HG02970 (cell line): ENCODE data around the gene VGLL3.
"Not testable (repeated sequence)": the region's sequence is repeated elsewhere in the genome, so short reads cannot be mapped to it uniquely, and the experiment has no call there.

Source experiments
- ATAC-seq: cut with Tn5 transposase; IDR thresholded peaks from one replicate; pipeline ENCODE4 v1.9.1; 2021; ENCODE audit warnings: mild to moderate bottlenecking, moderate library complexity, moderate number of reproducible peaks; ENCODE audit not compliant: unreplicated experiment, low FRiP score

Gene VGLL3

GRCh38 chr3:86990012-86990733 is 776 bp downstream of the VGLL3 start:
- no peak for ATAC-seq

DNA sequence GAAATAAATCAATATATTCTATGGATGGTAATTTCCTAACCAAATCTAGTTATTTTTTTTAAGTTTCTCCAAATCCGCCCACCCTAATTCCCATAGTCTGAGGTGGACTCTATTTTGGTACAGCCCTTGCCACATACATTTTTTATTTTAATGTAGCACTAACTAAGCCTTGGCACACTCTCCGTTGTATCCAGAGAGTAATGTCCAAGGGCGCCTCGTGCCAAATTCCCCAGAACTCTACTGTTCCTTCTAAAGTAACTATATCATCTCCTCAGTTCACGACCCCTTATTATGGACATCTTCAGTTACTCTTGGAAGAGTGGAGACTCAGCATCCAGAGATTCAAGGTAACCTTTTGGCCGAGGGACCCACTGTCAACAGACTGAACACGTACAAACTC is 1.3 kb downstream of the VGLL3 start:
- no peak for ATAC-seq

- ATAC-seq, result no peak
Observed at GRCh38 chr3:86989006-86989405, 1.9 kb downstream of the VGLL3 start.

DNA sequence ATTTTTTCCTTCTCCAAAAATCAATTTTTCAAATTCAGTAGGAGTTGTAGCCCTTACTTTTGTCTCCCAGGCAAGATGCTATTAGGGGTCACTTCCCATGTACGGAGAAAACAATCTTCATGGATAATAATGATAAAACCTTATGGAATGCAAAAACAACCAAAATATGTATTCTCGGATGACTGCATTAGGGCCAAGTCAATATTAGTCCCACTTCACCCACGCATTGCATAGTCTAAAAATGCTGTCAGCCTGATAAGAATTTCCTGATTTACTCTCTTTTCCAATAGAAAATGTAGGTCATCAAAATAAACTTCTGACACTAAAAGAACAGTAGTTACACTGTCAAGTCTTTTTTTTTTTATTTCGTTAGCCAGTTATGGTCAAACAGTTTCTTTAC is 2.7 kb downstream of the VGLL3 start:
- ATAC-seq, result no peak

- no peak for ATAC-seq
Observed at GRCh38 chr3:86987421-86987715, 3.6 kb downstream of the VGLL3 start.

- no peak for ATAC-seq
Observed at GRCh38 chr3:86986671-86987420, 4.1 kb downstream of the VGLL3 start.

DNA sequence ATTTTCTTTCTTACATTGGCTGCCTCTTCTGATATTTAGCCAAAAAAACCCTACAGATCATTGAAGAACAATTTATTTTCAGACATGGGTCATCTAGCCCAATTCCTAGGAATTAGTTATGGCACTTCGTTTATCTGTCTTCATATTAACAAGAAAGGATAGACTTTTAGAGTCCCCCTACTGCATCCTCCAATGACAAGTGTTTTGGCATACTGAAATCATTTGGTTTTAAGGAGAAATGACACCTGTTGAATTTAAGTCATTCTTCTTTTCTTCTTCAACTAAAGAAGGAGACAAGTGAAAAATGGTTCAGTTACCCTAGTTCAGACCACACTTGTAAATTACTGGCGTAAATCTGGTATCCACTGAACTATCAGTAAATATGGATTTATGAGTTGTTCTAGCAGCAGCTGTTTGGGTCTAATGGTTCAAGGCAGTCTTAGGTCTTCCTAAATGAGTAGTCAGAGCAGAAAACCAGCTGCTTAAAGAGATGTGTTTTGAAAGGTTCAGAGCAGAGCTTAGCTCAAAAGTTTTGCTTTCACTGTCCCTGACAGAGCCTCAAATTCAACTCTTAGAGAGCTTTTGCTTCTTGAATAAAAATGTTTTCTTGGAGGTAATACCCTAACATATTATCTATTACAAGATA is 5.6 kb downstream of the VGLL3 start:
- no peak for ATAC-seq

DNA sequence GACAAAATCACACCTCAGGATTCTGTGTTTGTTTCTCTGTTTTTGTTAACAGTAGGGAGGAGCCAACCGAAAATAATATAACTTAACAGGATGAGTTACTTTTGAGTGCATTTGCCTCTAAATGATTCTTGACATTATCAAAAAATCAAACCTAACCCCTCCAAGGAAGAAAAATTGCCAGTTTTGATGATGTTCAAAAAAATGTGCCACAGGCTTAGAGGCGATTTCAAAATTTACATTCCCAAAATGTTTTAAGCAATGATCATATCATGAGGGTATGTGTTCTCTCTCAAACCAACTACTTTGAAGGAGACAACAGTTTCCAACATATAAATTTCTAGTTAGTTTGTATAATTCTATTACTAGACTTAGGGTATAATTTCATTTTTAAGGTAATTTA is 6.7 kb downstream of the VGLL3 start:
- no peak for ATAC-seq

DNA sequence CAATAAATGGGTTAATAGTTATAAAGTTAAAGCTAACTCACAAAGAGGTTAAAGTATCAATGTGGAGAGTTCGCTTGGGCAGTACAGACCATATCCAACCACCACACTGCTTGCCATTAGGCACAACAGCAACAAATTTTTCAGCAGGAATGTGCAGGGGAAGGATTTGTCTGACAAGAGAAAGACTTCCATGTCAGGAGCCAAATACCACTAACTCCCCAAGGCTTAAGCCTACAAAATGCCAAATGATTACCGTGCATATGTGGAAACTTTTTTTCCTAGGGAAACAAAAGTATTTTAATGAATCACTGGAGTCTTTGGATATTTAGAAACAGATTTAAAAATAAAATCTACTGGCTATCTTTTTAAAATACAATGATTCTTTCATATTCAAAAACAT is 8.1 kb downstream of the VGLL3 start:
- ATAC-seq, result no peak

- ATAC-seq, result no peak
Observed at GRCh38 chr3:86978111-86978551, 12.8 kb downstream of the VGLL3 start.

DNA sequence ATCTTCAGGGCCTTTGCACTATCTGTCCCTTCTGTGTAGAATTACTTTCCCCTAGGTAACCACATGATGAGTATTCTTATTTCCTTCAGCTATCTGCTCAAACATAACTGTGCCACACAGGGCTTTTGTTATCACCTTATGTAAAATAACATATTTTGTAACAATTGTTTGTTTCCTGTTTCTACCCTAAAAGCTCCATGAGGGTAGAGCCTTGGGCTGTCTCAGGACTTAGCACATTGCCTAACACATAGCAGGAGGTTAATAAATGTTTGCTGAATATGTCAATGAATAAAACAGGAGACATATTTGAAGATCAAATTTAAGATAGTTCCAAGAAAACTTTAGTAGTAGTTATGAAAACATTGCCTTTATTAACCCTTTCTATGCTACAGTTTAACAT is 14.7 kb downstream of the VGLL3 start:
- no peak for ATAC-seq

DNA sequence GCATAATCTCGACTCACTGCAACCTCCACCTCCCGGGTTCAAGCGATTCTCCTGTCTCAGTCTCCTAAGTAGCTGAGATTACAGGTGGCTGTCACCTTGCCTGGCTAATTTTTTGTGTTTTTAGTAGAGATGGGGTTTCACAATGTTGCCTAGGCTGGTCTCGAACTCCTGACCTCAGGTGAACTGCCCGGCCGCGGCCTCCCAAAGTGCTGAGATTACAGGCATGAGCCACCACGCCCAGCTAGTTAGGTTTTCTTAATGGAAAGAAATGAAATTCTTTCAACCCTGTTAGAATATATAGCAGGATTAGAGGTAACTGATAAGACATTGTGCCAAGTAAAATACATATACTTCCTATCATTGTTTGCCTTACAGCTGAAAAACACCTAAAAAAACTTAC is 16.8 kb downstream of the VGLL3 start:
- ATAC-seq, result not testable (repeated sequence)

DNA sequence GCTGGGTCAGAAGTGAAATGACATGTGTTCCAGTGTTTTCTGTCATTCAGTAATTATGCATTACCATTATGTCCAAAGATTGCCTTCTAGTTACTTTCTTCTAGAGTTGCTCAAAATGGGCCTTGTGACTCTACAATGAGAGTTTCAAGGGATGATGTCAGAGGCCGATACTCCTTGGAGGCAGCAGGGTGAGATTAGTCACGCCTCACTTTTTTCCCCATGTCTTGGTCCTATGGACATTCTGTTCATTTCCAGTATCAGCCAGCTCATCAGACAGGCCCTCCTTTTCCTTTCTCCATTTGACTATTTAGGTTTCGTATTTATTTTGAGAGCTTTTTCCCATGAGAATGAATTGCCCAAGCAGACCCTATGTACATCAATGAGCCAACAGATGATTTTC is 17.5 kb downstream of the VGLL3 start:
- ATAC-seq, result no peak

DNA sequence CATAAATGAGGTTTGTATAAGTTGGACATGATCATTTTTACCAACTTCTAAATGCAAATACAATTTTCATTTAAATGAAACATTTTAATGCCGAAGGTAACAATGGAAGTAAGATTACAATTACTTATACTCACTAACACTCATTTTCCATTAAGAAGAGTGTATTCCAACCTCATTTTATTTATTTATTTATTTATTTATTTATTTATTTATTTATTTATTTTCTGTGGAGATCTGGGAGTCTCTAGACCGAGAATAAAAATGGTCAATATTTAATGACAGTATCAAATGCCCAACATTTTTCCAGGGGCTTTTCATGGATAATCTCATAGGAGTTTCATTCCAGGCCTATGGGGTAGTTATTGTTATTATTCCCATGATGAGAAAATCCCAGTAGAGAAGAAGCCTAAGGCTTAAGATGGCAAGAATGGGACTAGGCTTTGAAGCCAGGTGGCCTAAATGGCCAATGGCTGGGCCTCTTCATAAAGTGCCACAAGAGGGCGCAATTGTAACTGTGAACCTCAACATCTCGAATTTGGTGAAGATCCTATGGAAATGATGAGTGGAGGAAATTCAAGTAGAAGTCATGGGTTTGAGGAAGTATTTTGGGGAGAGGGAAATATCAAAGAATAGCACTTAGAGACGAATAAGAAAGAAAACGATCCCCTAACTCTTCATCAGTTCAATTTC is 21.3 kb downstream of the VGLL3 start:
- no peak for ATAC-seq

- no peak for ATAC-seq
Observed at GRCh38 chr3:86968244-86968932, 22.6 kb downstream of the VGLL3 start.

DNA sequence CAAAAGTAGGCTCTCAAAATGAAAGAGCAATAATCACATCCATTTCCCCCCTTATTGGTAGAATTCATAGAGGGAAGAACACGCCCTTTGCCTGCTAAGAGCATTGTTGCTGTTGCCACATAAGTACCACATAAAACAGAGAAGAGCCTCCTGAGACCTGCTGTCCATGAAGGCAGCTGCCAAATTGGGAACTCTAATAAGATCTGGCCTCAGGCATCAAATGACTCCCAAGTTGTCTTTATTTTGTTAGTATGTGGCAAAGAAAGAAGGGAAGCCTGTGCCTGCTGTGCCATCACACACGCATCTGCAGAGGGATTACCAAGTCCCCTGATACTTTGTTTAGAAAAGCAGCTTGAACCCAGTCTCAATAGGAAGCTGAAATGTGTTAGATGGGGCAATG is 23.9 kb downstream of the VGLL3 start:
- ATAC-seq, result no peak

- no peak for ATAC-seq
Observed at GRCh38 chr3:86965166-86965565, 25.8 kb downstream of the VGLL3 start.

GRCh38 chr3:86963611-86964010 is 27.3 kb downstream of the VGLL3 start:
- no peak for ATAC-seq

DNA sequence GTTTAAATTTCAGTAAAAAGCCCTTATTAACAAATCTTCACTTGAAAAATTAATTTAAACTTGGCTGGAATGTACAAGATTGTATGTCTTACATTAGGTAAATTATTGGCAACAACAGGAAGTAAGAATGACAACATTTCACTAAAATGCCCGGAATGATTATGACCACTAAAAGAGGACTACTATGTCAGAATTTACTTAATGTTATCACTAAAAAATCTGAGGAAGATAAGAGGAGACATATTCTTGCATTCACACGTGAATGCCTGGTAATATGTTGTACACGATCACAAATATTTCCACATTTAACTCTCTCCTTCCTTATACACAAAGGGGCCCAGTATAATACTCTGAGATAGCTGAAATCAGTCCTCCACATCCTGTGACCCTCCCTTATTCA is 29.7 kb downstream of the VGLL3 start:
- ATAC-seq, result no peak

GRCh38 chr3:86960550-86960949 is 30.4 kb downstream of the VGLL3 start:
- ATAC-seq, result no peak

GRCh38 chr3:86958534-86958933 is 32.4 kb downstream of the VGLL3 start:
- ATAC-seq, result no peak
